Right lobe of liver (tissue), 4 donors: ENCODE measurements around the gene CDK14.

Experiments used
- CTCF ChIP-seq, 4 donors: fragments of 200-600 bp in 3 of 4; fragments of 450-650 bp in 1 of 4; IDR thresholded peaks; one replicate each; pipeline versions ENCODE4 v1.5.1 to v1.8.0; 2016 to 2022; ENCODE audit warnings: antibody characterized with exemption in 4 of 4, mild to moderate bottlenecking in 2 of 4
- POLR2A ChIP-seq: fragments of 450-650 bp; IDR thresholded peaks from one replicate; pipeline ENCODE4 v1.6.1; 2017; ENCODE audit warnings: antibody characterized with exemption, mild to moderate bottlenecking
- donor health status: DM: no; HTN: no; CAD: no.
- donor health status: DM: no; HTN: no; CAD: no.
- donor health status: DM: no; HTN: yes; CAD: no.

GRCh38 chr7:90688810-90689209 is 92.7 kb downstream of the CDK14 start:
- TF ChIP-seq CTCF (IDR thresholded peaks at IDR 0.05) (no peak), POLR2A (no peak)
